B cell (primary cell): ENCODE measurements around the gene CLIP1. TPM values are rescaled to one million over a fixed set of nuclear protein-coding genes. Genes with fewer than 3 reads are reported as not detected.
"Not testable (repeated sequence)": the region's sequence is repeated elsewhere in the genome, so short reads cannot be mapped to it uniquely, and the experiment has no call there.

Experiments
- ATAC-seq: fragments of 200-7000 bp; cut with Tn5 transposase; one replicate; pipeline ENCODE4 v1.10.0; 2021; ENCODE audit warnings: low read depth, mild to moderate bottlenecking, moderate number of reproducible peaks, moderate library complexity
- CTCF ChIA-PET: fragments of 350-600 bp; sonication (Branson Sonifier 250); formaldehyde crosslinking; loops from one replicate; lab custom pipeline; 2021; ENCODE audit warnings: antibody characterized with exemption, inconsistent platforms; lab: Charles Lee
- POLR2A ChIA-PET: fragments of 350-600 bp; sonication (Branson Sonifier 250); formaldehyde crosslinking; loops from one replicate; lab custom pipeline; 2021; ENCODE audit warnings: antibody characterized with exemption; lab: Charles Lee
- DNase-seq: peaks from one replicate; pipeline ENCODE4 v3.0.0; 2013
- H2AFZ ChIP-seq: 2 replicates; pipeline ENCODE4 v1.6.1; 2012; ENCODE audit warnings: mild to moderate bottlenecking, low read depth, low read length; ENCODE audit not compliant: insufficient read depth, poor library complexity, severe bottlenecking
- H3K27ac ChIP-seq, 2 donors: 1 replicate in 1 of 2; 2 replicates in 1 of 2; pipeline ENCODE4 v1.5.1; 2012 to 2013; ENCODE audit warnings: low read length in 2 of 2, mild to moderate bottlenecking in 2 of 2, moderate library complexity in 1 of 2
- H3K27me3 ChIP-seq, 4 experiments: fragments of 200-600 bp in 1 of 4; sonication (generic) in 1 of 4; replicated peaks in 1 of 4; 1 replicate in 2 of 4; 2 replicates in 2 of 4; pipeline versions ENCODE4 v1.6.1 to v1.7.0; 2013 to 2016; ENCODE audit warnings: low read length in 3 of 4, mild to moderate bottlenecking in 2 of 4, mixed read lengths in 1 of 4, moderate library complexity in 1 of 4; ENCODE audit not compliant: insufficient read depth in 4 of 4, control insufficient read depth in 3 of 4; ENCODE audit errors: control extremely low read depth in 1 of 4
- H3K36me3 ChIP-seq, 2 experiments: replicated peaks in 1 of 2; 1 replicate in 1 of 2; 2 replicates in 1 of 2; pipeline versions ENCODE4 v1.6.1 to v1.7.1; 2013; ENCODE audit warnings: low read length in 1 of 2; ENCODE audit not compliant: insufficient read depth in 2 of 2, control insufficient read depth in 1 of 2; ENCODE audit errors: control extremely low read depth in 1 of 2, extremely low read depth in 1 of 2
- H3K4me1 ChIP-seq, 2 donors: fragments of 200-600 bp in 1 of 2; sonication (generic) in 1 of 2; 1 replicate in 1 of 2; 2 replicates in 1 of 2; pipeline versions ENCODE4 v1.5.1 to v1.6.1; 2013 to 2017; ENCODE audit warnings: low read length in 2 of 2; ENCODE audit not compliant: control insufficient read depth in 2 of 2, insufficient read depth in 2 of 2
- H3K4me2 ChIP-seq: replicated peaks from 2 replicates; pipeline ENCODE3; 2012; ENCODE audit warnings: mild to moderate bottlenecking, low read depth, low read length; ENCODE audit not compliant: poor library complexity, severe bottlenecking
- H3K4me3 ChIP-seq, 5 experiments: fragments of 200-600 bp in 1 of 5; sonication (generic) in 1 of 5; 1 replicate in 3 of 5; 2 replicates in 2 of 5; pipeline versions ENCODE4 v1.5.1 to v1.7.0; 2011 to 2016; ENCODE audit warnings: low read length in 4 of 5, mild to moderate bottlenecking in 4 of 5, low read depth in 2 of 5, control low read depth in 1 of 5, moderate library complexity in 1 of 5; ENCODE audit not compliant: insufficient read depth in 1 of 5; ENCODE audit errors: control extremely low read depth in 1 of 5, extremely low read depth in 1 of 5
- H3K79me2 ChIP-seq: fragments of 200-600 bp; sonication (generic); one replicate; pipeline ENCODE4 v1.6.0; 2016; ENCODE audit warnings: low read length; ENCODE audit not compliant: control insufficient read depth, insufficient read depth
- H3K9ac ChIP-seq: fragments of 200-600 bp; sonication (generic); 2 replicates; pipeline ENCODE4 v1.6.1; 2017; ENCODE audit warnings: mild to moderate bottlenecking, low read length, moderate library complexity
- H3K9me3 ChIP-seq, 3 donors: one replicate each; pipeline versions ENCODE4 v1.6.1 to v1.7.1; 2013; ENCODE audit warnings: low read length in 2 of 3; ENCODE audit not compliant: control insufficient read depth in 2 of 3, insufficient read depth in 1 of 3; ENCODE audit errors: control extremely low read depth in 1 of 3
- H4K20me1 ChIP-seq: 2 replicates; pipeline ENCODE4 v1.6.0; 2012; ENCODE audit warnings: mild to moderate bottlenecking, low read length; ENCODE audit not compliant: insufficient read depth, control insufficient read depth, poor library complexity, severe bottlenecking
- H3K27ac Mint-ChIP-seq: one replicate; pipeline ENCODE4 v1.8.0; 2021; ENCODE audit warnings: mixed read lengths
- H3K27me3 Mint-ChIP-seq: one replicate; pipeline ENCODE4 v1.8.0; 2021; ENCODE audit warnings: mixed read lengths
- H3K4me1 Mint-ChIP-seq: one replicate; pipeline ENCODE4 v1.8.0; 2021; ENCODE audit warnings: mixed read lengths
- H3K4me3 Mint-ChIP-seq: one replicate; pipeline ENCODE4 v1.8.0; 2021; ENCODE audit warnings: mixed read lengths
- H3K9me3 Mint-ChIP-seq: one replicate; pipeline ENCODE4 v1.8.0; 2022; ENCODE audit warnings: mixed read lengths; ENCODE audit not compliant: insufficient read depth
- EZH2 ChIP-seq: IDR thresholded peaks from 2 replicates; pipeline ENCODE4 v1.6.1; 2012; ENCODE audit warnings: borderline replicate concordance, low read depth, mild to moderate bottlenecking, moderate library complexity, low read length; ENCODE audit not compliant: insufficient read depth, poor library complexity, severe bottlenecking
- WGBS: methylation state at CpG from one replicate; pipeline ENCODE4 v1.1.5; 2013; ENCODE audit warnings: missing lambda C conversion rate; ENCODE audit not compliant: insufficient coverage; 5-methylcytosine and 5-hydroxymethylcytosine counted together
- intact Hi-C: fragments of 100-400 bp; cut with micrococcal nuclease; formaldehyde crosslinking; loops from one replicate; pipeline ENCODE4 v1.10.0; 2022
- polyA plus RNA-seq: library from polyadenylated mRNA; depleted of rRNA; stranded (reverse); fragments of >200 nt; gene quantifications from 2 replicates; pipeline ENCODE4 v1.2.3, GENCODE V29; 2012
- total RNA-seq, 2 donors: library from RNA; stranded (reverse); fragments of 120-200 nt in 1 of 2; gene quantifications; 1 replicate in 1 of 2; 2 replicates in 1 of 2; pipeline versions ENCODE4 v1.2.3 to v1.2.4, GENCODE V29; 2013 to 2022
- TF ChIP-seq, protein P1 (sequence below): fragments of 200-600 bp; IDR thresholded peaks from one replicate; pipeline ENCODE4 v1.8.0; 2022; ENCODE audit warnings: antibody characterized with exemption, mild to moderate bottlenecking

Gene CLIP1
- total and polyA plus RNA-seq, 2 donors (not counting 1 experiment from before 2014, with no cell fraction given), result 17.0 to 64.9 TPM

DNA sequence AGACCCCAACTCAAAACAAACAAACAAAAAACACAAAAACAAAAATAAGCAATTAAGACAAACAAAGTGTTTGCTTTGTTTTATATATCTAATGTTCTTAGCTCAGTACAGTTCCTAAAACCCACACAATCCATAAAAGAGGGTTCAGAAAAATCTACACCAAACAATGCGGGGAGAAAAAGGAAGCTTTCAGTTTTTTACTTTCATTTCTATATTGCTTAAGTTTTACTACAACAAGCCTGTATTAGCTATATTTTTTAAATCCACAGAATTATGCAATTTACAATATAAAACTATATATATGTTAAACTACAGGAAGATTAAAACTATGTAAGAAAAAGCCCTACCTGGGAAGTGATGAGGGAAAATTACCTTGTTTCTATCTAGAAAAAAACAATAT lies 41.4 kb downstream of the CLIP1 start:
- no peaks in the 10 kb centered on the region for H3K9me3 ChIP-seq
- WGBS, result no CpG with 5 or more reads among the region's 1 CpG
- peaks cover 0 to 3% of the 10 kb centered on the region in 2 donors for H3K4me1 ChIP-seq
- intact Hi-C loops, result no loop called here
- peaks cover 17% of the 10 kb centered on the region for H3K79me2 ChIP-seq
- Mint-ChIP-seq H3K27me3 (no peaks in the 10 kb centered on the region), H3K9me3 (no peaks in the 10 kb centered on the region), H3K4me3 (peak overlapping the region; percentile 7), H3K4me1 (peaks cover 14% of the 10 kb centered on the region), H3K27ac (no peak overlapping the region)
- TF ChIP-seq, protein P1, sequence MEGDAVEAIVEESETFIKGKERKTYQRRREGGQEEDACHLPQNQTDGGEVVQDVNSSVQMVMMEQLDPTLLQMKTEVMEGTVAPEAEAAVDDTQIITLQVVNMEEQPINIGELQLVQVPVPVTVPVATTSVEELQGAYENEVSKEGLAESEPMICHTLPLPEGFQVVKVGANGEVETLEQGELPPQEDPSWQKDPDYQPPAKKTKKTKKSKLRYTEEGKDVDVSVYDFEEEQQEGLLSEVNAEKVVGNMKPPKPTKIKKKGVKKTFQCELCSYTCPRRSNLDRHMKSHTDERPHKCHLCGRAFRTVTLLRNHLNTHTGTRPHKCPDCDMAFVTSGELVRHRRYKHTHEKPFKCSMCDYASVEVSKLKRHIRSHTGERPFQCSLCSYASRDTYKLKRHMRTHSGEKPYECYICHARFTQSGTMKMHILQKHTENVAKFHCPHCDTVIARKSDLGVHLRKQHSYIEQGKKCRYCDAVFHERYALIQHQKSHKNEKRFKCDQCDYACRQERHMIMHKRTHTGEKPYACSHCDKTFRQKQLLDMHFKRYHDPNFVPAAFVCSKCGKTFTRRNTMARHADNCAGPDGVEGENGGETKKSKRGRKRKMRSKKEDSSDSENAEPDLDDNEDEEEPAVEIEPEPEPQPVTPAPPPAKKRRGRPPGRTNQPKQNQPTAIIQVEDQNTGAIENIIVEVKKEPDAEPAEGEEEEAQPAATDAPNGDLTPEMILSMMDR, result no peak
- TF ChIP-seq EZH2, result no peak
- no peak overlapping the region for H3K27ac ChIP-seq
- H3K4me3 ChIP-seq, result peak overlapping the region in 3 of 5 experiments; percentile 7 to 13 (median 7)
- no peaks in the 10 kb centered on the region for H3K27me3 ChIP-seq
- ChIA-PET POLR2A (no interaction called here), CTCF (interaction anchor here (0.8 to 1.6 kb wide), 5 partner anchors 19 to 586 kb away, joined by 3 to 5 read pairs (median 3); no protein-coding TSS in a partner anchor)
- H3K4me2 ChIP-seq, result peak overlapping the region; percentile 63
- H3K36me3 ChIP-seq, result peaks cover 1 to 18% of the 10 kb centered on the region in 2 experiments
- no peaks in the 10 kb centered on the region for H4K20me1 ChIP-seq
- ATAC-seq (no peak), DNase-seq (no peak)
- peak overlapping the region; percentile 25 for H2AFZ ChIP-seq
- H3K9ac ChIP-seq, result no peak overlapping the region

GRCh38 chr12:122376751-122377150 lies 45.7 kb downstream of the CLIP1 start:
- H3K4me3 Mint-ChIP-seq, H3K27ac Mint-ChIP-seq, H4K20me1 ChIP-seq, H3K79me2 ChIP-seq, H3K4me2 ChIP-seq, H3K9me3 ChIP-seq, H3K27me3 Mint-ChIP-seq, POLR2A ChIA-PET, H3K27me3 ChIP-seq, H3K9ac ChIP-seq, H3K27ac ChIP-seq, ATAC-seq, H2AFZ ChIP-seq, H3K4me3 ChIP-seq, DNase-seq, H3K4me1 ChIP-seq, H3K9me3 Mint-ChIP-seq, intact Hi-C loops: not testable (repeated sequence)
- H3K36me3 ChIP-seq, result peaks cover 1 to 19% of the 10 kb centered on the region in 2 experiments
- WGBS, result no CpG with 5 or more reads among the region's 5 CpGs
- CTCF ChIA-PET, result interaction anchor here (1.3 kb wide), 1 partner anchor 95 kb away, joined by 3 read pairs; no protein-coding TSS in a partner anchor
- H3K4me1 Mint-ChIP-seq, result peaks cover 13% of the 10 kb centered on the region
